Activated CD8-positive, alpha-beta T cell treated with anti-CD3 and anti-CD28 coated beads for 36 hours (primary cell): ENCODE results near the gene NDUFB6. TPM values are rescaled to one million over a fixed set of nuclear protein-coding genes. Genes with fewer than 3 reads are reported as not detected.

Experiments
- ATAC-seq: fragments of 200-7000 bp; cut with Tn5 transposase; one replicate; pipeline ENCODE4 v1.10.0; 2021; ENCODE audit warnings: mild to moderate bottlenecking, moderate library complexity
- CTCF ChIA-PET: fragments of 350-600 bp; sonication (Branson Sonifier 250); formaldehyde crosslinking; loops from one replicate; lab custom pipeline; 2021; ENCODE audit warnings: antibody characterized with exemption; lab: Charles Lee
- POLR2A ChIA-PET: fragments of 350-600 bp; sonication (Branson Sonifier 250); formaldehyde crosslinking; loops from one replicate; lab custom pipeline; 2021; ENCODE audit warnings: antibody characterized with exemption; lab: Charles Lee
- DNase-seq: peaks from one replicate; pipeline ENCODE4 v3.0.0-alpha.2; 2020
- H3K27ac Mint-ChIP-seq: one replicate; pipeline ENCODE4 v1.8.0; 2021; ENCODE audit warnings: mild to moderate bottlenecking, mixed read lengths
- H3K27me3 Mint-ChIP-seq: one replicate; pipeline ENCODE4 v1.8.0; 2021; ENCODE audit warnings: mixed read lengths
- H3K36me3 Mint-ChIP-seq: one replicate; pipeline ENCODE4 v1.8.0; 2021; ENCODE audit warnings: low read depth, mixed read lengths
- H3K4me1 Mint-ChIP-seq: one replicate; pipeline ENCODE4 v1.8.0; 2021; ENCODE audit warnings: low read depth, mixed read lengths
- H3K4me3 Mint-ChIP-seq: one replicate; pipeline ENCODE4 v1.8.0; 2021; ENCODE audit warnings: mild to moderate bottlenecking, moderate library complexity, mixed read lengths
- H3K9me3 Mint-ChIP-seq: one replicate; pipeline ENCODE4 v1.8.0; 2021; ENCODE audit warnings: mixed read lengths
- intact Hi-C: fragments of 100-400 bp; cut with micrococcal nuclease; formaldehyde crosslinking; loops from one replicate; pipeline ENCODE4 v1.10.0; 2022
- total RNA-seq, 2 experiments: library from RNA; stranded (reverse); gene quantifications; one replicate each; pipeline ENCODE4 v1.2.3, GENCODE V29; 2021
- TF ChIP-seq, protein P1 (sequence below): fragments of 200-600 bp; IDR thresholded peaks from one replicate; pipeline ENCODE4 v1.8.0; 2022; ENCODE audit warnings: antibody characterized with exemption, mild to moderate bottlenecking

Gene NDUFB6
- total RNA-seq, 2 experiments from 2014 or later = 61.4 to 63.4 TPM

- CTCF ChIA-PET = interaction anchor here (1.2 to 6.5 kb wide), 6 partner anchors 7 to 381 kb away, joined by 3 to 50 read pairs (median 24); partner anchors contain the start of gene NDUFB6
- ATAC-seq = peak; percentile 67
- Mint-ChIP-seq H3K27ac (no peak overlapping the region), H3K36me3 (no peaks in the 10 kb centered on the region), H3K4me1 (no peaks in the 10 kb centered on the region), H3K27me3 (peaks cover 18% of the 10 kb centered on the region), H3K4me3 (no peak overlapping the region), H3K9me3 (no peaks in the 10 kb centered on the region)
- intact Hi-C loops = no loop called here
- TF ChIP-seq, protein P1, sequence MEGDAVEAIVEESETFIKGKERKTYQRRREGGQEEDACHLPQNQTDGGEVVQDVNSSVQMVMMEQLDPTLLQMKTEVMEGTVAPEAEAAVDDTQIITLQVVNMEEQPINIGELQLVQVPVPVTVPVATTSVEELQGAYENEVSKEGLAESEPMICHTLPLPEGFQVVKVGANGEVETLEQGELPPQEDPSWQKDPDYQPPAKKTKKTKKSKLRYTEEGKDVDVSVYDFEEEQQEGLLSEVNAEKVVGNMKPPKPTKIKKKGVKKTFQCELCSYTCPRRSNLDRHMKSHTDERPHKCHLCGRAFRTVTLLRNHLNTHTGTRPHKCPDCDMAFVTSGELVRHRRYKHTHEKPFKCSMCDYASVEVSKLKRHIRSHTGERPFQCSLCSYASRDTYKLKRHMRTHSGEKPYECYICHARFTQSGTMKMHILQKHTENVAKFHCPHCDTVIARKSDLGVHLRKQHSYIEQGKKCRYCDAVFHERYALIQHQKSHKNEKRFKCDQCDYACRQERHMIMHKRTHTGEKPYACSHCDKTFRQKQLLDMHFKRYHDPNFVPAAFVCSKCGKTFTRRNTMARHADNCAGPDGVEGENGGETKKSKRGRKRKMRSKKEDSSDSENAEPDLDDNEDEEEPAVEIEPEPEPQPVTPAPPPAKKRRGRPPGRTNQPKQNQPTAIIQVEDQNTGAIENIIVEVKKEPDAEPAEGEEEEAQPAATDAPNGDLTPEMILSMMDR = no peak
- DNase-seq = peak; percentile 42
- POLR2A ChIA-PET = no interaction called here
Observed at GRCh38 chr9:32587901-32588300, 14.9 kb upstream of the NDUFB6 start.

DNA sequence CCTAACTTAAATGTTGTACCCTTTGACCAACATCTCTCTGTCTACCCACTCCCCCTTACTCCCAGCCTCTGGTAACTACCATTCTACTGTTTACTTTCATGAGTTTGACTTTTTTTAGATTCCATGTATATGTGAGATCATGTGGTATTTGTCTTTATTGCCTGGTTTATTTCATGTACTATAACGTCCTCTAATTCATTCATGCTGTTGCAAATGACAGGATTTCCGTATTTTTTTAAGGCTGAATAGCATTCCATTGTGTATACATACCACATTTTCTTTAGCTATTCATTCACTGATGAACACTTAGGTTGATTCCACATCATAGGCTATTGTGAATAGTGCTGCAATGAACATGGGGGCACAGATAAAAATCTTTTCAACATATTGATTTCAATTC is 11.8 kb upstream of the NDUFB6 start:
- Mint-ChIP-seq H3K36me3 (no peaks in the 10 kb centered on the region), H3K4me1 (no peaks in the 10 kb centered on the region), H3K27ac (no peak overlapping the region), H3K9me3 (no peaks in the 10 kb centered on the region), H3K4me3 (no peak overlapping the region), H3K27me3 (peaks cover 17% of the 10 kb centered on the region)
- ATAC-seq (no peak), DNase-seq (no peak)
- intact Hi-C loops = no loop called here
- ChIA-PET CTCF (interaction anchor here (10.0 kb wide), 1 partner anchor 207 kb away, joined by 477 read pairs; no protein-coding TSS in a partner anchor), POLR2A (no interaction called here)
- TF ChIP-seq, protein P1 = no peak

GRCh38 chr9:32581512-32582143 is 8.7 kb upstream of the NDUFB6 start:
- H3K9me3 Mint-ChIP-seq = no peaks in the 10 kb centered on the region
- H3K27ac Mint-ChIP-seq = no peak overlapping the region
- ChIA-PET POLR2A (no interaction called here), CTCF (interaction anchor here (0.7 to 10.0 kb wide), 35 partner anchors 8 to 963 kb away, joined by 3 to 477 read pairs (median 4); partner anchors contain the start of genes ACO1 and RIGI)
- ATAC-seq = peak; percentile 62
- no peaks in the 10 kb centered on the region for H3K4me1 Mint-ChIP-seq
- no peaks in the 10 kb centered on the region for H3K36me3 Mint-ChIP-seq
- peaks cover 14% of the 10 kb centered on the region for H3K27me3 Mint-ChIP-seq
- DNase-seq = peak; percentile 57
- TF ChIP-seq, protein P1 = peak; percentile 50
- intact Hi-C loops = loop anchor here (2.0 kb wide), 1 partner anchor 387 kb away; no protein-coding TSS in a partner anchor
- no peak overlapping the region for H3K4me3 Mint-ChIP-seq

DNA sequence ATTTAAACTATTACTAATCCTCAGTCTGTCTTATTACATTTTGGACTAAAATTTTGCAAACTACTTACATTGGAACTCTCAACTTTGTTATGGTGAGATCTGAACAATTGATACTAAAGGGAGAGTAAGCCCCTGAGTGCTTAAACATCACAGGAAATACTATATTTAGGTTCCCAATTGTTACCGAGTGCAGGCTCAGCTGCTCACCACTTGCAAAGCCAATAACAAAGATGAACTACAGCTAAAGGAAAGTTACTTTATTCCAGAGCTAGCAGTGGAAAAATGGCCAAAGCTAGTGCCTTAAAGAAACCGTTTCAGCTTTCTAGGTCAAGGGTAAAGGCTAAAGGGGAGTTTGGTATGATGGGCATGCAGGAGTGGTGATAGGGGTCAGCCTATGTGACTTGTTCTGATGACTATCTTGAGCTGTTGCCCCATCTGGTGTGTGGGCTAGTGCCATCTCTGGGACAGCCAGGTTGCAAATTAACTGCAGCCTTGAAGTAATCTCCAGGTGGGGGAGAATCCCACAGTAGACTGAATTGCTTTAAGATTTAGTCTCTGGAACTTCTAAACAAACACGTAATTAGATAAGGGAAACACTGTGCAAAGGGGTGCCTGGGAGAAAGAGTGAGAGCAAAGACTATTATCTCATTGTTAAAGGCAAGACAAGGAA is 7.8 kb upstream of the NDUFB6 start:
- H3K9me3 Mint-ChIP-seq = no peaks in the 10 kb centered on the region
- H3K4me3 Mint-ChIP-seq = no peak overlapping the region
- intact Hi-C loops = loop anchor here (2.0 kb wide), 1 partner anchor 388 kb away; no protein-coding TSS in a partner anchor
- CTCF ChIA-PET = interaction anchor here (0.8 to 10.0 kb wide), 38 partner anchors 9 to 962 kb away, joined by 3 to 477 read pairs (median 5); partner anchors contain the start of genes ACO1, RIGI, SMIM27 and TOPORS
- H3K4me1 Mint-ChIP-seq = no peaks in the 10 kb centered on the region
- DNase-seq = no peak
- no peak for ATAC-seq
- no peaks in the 10 kb centered on the region for H3K36me3 Mint-ChIP-seq
- TF ChIP-seq, protein P1 = no peak
- H3K27me3 Mint-ChIP-seq = peaks cover 13% of the 10 kb centered on the region
- POLR2A ChIA-PET = interaction anchor here (1.5 kb wide), 1 partner anchor 202 kb away, joined by 10 read pairs; no protein-coding TSS in a partner anchor
- no peak overlapping the region for H3K27ac Mint-ChIP-seq
